Esophagus mucosa (tissue), 1 donor: ENCODE results near the gene CCSER1. TPM values are rescaled to one million over a fixed set of nuclear protein-coding genes. Genes with fewer than 3 reads are reported as not detected.
"Not testable (repeated sequence)": the region's sequence is repeated elsewhere in the genome, so short reads cannot be mapped to it uniquely, and the experiment has no call there.

Source experiments
- ATAC-seq: fragments of 200-7000 bp; cut with Tn5 transposase; one replicate; pipeline ENCODE4 v1.9.1; 2020
- total RNA-seq: library from RNA; stranded (reverse); gene quantifications from one replicate; pipeline ENCODE4 v1.2.4, GENCODE V29; 2023
- donor health status: DM: yes; HTN: yes; CAD: no.

The CCSER1 gene
- total RNA-seq, 1 donor from 2014 or later, result 1.2 TPM

GRCh38 chr4:90445380-90445779 is 318.2 kb downstream of the CCSER1 start:
- ATAC-seq, result no peak

- ATAC-seq, result no peak
Measured at GRCh38 chr4:90449626-90450025, 322.4 kb downstream of the CCSER1 start.

DNA sequence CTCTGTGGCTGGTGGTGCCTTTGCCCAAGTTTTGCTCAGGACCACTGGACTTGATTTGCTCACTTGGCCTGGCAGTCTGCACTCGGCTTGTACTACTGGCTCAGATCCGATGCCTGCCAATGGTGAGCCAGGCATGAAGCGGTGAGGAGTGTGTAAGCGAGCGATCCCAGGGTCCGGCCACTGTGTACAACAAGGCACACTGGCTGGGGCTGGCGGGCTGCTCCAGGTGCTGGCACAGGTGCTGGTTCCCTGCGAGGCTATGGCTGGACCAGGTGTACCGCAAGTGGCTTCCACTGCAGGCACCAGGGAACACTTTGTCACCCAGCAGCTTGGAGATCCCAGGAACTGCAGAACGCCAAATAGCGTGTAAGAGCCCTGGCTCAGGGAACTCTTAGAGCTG is 329.7 kb downstream of the CCSER1 start:
- no peak for ATAC-seq

DNA sequence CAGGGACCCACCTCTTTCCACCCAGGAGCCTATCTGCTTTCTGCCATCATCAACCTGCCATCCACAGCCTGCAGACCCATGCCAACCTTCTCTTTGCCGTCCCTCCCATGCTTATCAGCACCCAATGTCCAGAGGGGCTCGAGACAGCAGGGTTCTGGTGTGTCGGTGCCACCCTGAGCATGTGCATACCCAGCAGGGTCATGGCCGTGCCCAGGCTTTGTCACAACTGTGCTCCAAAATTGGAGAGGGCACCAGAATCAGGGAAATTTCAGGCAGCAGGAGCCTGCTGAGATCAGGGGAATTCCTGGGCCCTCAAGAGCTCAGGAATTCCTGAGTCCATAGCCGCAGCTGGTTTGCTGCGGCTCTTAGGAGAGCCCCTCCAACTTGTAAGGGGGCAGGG is 330.6 kb downstream of the CCSER1 start:
- no peak for ATAC-seq

DNA sequence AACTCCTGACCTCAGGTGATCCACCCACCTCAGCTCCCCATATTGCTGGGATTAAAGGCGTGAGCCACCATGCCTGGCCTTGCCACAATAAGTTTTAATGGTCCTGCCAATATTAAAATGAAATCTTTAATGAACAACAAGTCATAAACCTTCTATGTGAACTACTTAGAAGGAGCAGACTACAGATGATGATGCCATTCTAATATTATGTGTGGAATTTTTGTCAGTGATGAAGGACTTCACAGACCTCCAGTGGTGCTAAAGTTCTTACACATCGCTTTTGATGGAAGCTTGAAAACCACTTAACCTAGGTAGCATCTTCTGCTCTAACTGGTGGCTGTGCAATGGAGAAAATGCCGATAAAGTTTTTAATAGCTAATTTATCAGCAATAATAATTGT is 331.4 kb downstream of the CCSER1 start:
- no peak for ATAC-seq

DNA sequence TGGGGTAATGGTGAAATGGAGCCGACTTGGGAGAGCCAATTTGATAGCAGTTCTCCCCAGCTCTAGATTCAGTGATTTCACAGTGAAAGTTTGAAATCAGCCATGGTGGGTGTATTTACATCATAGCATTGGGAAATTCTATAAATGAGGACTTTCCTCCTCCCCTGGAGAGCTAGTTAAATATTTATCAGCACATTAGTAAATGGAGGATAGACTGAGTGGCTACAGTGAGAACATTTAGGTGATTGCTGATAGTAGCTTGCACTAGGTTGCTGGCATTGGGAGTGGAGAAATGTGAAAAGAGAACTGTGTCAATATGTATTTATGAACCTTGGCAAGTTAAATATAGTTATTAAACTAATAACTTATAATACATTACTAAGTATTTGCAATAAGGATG is 347.3 kb downstream of the CCSER1 start:
- ATAC-seq, result no peak

GRCh38 chr4:90476019-90476418 is 348.8 kb downstream of the CCSER1 start:
- no peak for ATAC-seq

DNA sequence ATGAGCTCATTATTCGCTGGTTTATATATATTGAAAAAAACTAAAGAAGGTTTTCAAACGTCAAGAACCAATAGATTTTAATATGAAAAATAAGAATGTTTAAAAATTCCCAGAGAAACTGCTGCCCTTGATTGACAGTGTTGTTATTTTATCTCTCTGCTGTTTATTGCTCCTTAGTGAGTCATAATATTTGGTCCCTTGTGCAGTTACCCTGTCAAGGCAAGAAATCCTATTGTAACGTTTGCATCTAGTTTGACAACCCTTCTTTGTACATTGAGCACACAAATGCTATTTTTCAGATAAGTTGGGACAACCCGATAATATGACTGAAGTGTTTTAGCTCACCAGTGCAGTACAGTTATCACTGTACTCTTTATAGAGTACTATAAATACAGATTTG is 349.4 kb downstream of the CCSER1 start:
- no peak for ATAC-seq

DNA sequence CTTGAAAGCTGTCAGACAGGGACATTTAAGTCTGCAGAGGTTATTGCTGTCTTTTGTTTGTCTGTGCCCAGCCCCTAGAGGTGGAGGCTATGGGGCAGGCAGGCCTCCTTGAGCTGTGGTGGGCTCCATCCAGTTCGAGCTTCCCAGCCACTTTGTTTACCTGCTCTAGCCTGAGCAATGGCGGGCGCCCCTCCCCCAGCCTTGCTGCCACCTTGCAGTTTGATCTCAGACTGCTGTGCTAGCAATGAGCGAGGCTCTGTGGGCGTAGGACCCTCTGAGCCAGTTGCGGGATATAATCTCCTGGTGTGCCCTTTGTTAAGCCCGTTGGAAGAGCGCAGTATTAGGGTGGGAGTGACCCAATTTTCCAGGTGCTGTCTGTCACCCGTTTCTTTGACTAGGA is 357.7 kb downstream of the CCSER1 start:
- ATAC-seq, result not testable (repeated sequence)

GRCh38 chr4:90486346-90486745 is 359.2 kb downstream of the CCSER1 start:
- no peak for ATAC-seq

GRCh38 chr4:90495211-90495610 is 368.0 kb downstream of the CCSER1 start:
- ATAC-seq, result no peak

- no peak for ATAC-seq
Measured at GRCh38 chr4:90495936-90496335, 368.7 kb downstream of the CCSER1 start.

DNA sequence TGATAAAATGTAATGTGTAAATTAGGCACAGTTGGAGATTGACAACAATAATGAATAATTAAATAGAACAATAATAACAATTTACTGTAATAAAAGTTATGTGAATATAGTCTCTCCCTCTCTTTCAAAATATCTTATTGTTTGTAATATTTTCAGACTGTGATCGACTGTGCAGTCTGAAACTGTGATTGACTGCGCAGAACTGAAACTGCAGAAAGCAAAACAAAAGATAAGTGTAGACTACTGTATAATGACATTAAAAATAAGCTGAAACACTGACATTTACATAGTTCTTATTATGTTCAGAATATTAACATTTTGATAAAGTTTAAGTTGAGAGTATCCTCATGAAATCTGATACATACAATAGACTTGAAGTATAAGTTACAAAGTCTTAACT is 371.0 kb downstream of the CCSER1 start:
- ATAC-seq, result no peak

- ATAC-seq, result no peak
Measured at GRCh38 chr4:90503677-90504076, 376.5 kb downstream of the CCSER1 start.

DNA sequence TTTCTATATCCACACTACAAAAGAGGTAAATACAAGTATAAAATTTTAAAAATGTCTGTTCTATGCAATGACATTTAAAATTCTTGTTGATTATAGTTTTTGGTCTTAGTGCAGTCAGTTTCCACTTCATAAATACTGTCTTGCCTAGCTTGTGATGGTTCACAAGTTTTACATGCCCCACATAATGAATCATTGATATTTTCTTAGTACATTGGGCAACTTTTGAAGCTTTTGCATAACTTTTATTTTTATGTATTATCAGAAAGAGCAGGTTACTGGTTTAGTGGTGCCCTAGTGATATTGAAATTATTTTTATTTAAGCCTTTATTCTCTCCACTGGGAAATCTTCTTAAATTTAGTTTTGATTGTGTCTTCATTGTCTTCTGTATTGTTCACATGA is 388.0 kb downstream of the CCSER1 start:
- ATAC-seq, result no peak

DNA sequence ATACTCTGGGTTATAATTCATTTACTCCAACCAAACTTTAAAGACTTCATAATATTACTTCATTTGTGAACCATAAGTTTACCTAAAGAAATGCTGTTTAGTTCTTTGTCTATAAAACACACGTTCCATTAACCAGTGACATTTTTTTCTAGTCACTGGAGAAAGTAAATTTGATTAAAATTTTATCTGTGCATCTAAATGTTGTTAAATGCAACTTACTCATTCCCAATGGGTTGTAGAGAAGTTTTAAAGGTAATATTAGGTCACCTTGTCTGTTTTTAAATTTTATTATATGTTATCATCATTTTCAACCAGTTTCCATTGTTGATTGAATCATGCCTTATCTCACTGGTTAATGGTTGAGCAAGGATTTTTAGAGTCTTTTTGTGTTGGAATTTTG is 401.4 kb downstream of the CCSER1 start:
- ATAC-seq, result no peak

GRCh38 chr4:90536408-90536807 is 409.2 kb downstream of the CCSER1 start:
- no peak for ATAC-seq

DNA sequence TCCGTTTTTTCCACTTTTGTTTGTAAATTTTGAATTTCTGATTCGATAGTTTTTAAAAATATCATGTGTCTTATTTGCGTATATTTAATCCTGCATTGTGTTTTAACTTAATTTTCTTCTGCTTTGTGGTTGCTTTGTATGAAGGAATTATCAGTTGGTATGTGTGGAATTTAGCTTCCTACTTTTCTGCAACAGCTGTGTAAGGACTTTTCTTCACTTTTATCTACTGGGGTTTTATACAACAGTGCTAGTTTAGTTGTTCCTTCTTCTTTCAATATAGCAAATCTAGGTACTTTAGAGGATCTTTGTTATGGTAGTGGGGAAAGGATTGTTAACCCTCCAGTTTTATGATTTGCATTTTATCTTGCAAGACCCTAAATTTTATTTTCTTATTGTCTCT is 410.3 kb downstream of the CCSER1 start:
- ATAC-seq, result no peak

DNA sequence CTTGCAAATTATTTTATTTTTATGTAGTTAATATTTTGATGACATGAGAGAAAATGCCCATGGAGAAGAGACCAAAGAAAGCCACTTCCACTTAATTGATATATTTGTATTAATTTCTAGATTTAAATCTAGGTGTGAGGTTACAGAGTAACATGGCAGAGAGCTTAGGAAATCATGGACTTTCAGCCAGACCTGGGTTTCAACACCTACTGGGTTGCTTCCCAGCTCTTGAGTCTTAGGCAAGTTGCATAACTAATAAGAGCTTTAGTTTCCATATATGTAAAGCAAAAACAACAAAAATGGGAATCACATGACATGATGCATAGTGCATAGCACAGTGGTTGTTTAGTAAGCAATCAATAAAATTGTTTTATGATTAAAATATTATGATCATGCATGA is 413.3 kb downstream of the CCSER1 start:
- no peak for ATAC-seq

- no peak for ATAC-seq
Measured at GRCh38 chr4:90542216-90542615, 415.0 kb downstream of the CCSER1 start.

DNA sequence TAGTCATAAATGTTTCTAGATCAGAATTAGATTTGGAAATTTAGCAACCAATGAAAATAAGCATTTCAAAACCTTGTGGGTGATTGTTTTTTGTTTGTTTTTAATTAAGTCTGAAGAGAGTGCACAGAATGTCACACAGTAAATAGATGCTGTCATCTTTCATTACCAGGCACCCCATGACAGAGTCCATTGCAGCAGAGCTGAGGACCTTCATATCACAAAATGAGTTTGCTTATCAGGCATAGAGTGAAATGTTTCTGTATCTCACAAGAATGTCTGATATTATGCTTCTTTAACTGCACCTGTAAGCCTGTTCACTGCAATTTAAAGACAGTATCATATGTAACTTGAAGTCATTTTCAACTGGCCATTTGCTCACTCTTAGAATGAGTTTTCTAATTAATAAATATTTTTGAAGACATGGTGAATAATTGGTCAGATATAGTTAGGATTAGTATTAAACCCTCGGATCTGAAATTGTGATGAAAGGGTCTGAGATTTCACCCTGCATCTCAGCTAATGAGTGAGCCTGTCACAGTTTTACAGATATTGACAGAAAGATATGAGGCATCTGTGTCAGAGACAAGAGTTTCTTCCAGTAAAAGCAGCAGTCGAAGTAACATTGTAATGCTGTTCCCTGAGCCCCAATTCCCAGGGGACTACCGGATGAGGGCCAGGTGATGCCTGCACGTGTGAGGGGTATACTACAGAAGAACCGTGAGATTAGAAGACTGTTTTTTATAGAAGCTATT is 416.4 kb downstream of the CCSER1 start:
- no peak for ATAC-seq

DNA sequence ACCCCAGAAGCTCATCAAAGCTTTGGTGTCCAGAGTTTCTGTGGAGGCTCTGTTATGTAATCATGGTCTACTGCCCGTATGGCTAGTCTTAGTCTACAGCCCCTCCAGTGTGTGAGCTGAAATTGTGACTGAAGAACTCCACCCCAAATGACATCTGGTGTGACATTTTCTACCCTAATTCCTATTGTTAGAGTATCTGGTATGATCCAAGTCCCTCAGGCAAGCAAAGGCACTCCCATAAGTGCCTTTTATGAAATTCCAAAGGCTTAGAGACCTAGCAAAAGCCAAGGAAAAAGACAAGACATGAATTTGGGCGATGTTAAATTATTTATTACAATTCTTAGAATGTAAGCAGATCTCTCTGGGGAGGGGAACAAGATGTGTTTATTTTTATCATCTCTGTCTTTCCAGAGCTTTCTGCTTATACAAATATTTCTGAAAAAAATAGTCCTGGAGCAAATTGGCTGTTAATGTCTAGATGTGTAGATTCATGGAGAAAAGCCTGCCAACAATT is 417.4 kb downstream of the CCSER1 start:
- ATAC-seq, result no peak

DNA sequence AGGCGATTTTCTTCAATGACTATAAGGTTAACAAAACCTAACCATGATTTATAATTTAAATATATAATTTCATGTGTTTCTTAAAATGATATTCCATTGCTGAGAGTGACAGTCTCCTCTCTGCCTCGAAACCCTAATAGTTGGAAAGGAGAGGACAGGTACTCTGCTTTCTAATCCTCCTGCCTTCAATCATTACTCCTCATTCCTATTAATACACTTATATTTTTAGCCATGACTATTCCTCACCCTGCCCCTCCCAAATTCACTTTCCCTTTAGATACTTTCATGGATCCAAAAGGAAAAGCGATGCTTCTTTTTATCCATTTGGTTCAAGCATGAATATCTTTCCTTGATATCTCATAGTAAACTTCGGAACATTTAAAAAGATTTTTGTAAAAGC is 418.2 kb downstream of the CCSER1 start:
- no peak for ATAC-seq

- peak; percentile 47 for ATAC-seq
Measured at GRCh38 chr4:90546114-90546513, 418.9 kb downstream of the CCSER1 start.

DNA sequence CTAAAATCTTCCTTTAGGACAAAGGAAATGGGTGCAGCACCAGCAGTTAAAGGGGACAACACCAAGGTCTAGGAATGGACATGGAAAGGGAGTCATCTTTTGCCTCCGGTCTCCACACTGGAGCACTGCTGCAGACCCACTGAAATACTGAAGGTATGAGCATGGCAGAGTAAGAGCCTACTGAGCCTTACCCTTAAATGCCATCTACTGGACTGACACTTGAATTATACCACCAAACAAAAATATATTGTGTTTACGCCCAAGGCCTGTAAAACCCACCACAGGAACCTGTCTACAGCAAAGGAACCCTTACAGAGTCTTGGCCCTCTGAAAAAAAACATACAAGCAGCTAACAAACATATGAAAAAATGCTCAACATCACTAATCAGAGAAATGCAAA is 443.4 kb downstream of the CCSER1 start:
- no peak for ATAC-seq
